Activated naive CD8-positive, alpha-beta T cell treated with anti-CD3 and anti-CD28 coated beads, Interleukin-2, amount 10 ng/mL, durations not matched to agents 7 days and 5 days (primary cell): ENCODE data around the gene AKAP6. TPM values are rescaled to one million over a fixed set of nuclear protein-coding genes. Genes with fewer than 3 reads are reported as not detected.

Experiments
- ATAC-seq: fragments of 150-1000 bp; cut with Tn5 transposase; one replicate; pipeline ENCODE4 v1.10.0; 2021; ENCODE audit warnings: low read depth, moderate library complexity
- POLR2A ChIA-PET: fragments of 350-600 bp; sonication (Branson Sonifier 250); formaldehyde crosslinking; loops from one replicate; lab custom pipeline; 2021; ENCODE audit warnings: antibody characterized with exemption; lab: Charles Lee
- DNase-seq: peaks from one replicate; pipeline ENCODE4 v3.0.0; 2021
- H3K27ac Mint-ChIP-seq: one replicate; pipeline ENCODE4 v1.8.0; 2022; ENCODE audit warnings: mild to moderate bottlenecking, mixed read lengths
- H3K27me3 Mint-ChIP-seq: one replicate; pipeline ENCODE4 v1.8.0; 2022; ENCODE audit warnings: mild to moderate bottlenecking, moderate library complexity, mixed read lengths
- H3K36me3 Mint-ChIP-seq: one replicate; pipeline ENCODE4 v1.8.0; 2021; ENCODE audit warnings: mild to moderate bottlenecking, mixed read lengths
- H3K4me1 Mint-ChIP-seq: one replicate; pipeline ENCODE4 v1.8.0; 2021; ENCODE audit warnings: mixed read lengths
- H3K4me3 Mint-ChIP-seq: one replicate; pipeline ENCODE4 v1.8.0; 2022; ENCODE audit warnings: mild to moderate bottlenecking, moderate library complexity, mixed read lengths
- H3K9me3 Mint-ChIP-seq: one replicate; pipeline ENCODE4 v1.8.0; 2021; ENCODE audit warnings: mixed read lengths
- total RNA-seq, 2 experiments: library from RNA; stranded (reverse); gene quantifications; one replicate each; pipeline ENCODE4 v1.2.3, GENCODE V29; 2021

The AKAP6 gene
- total RNA-seq, 2 experiments from 2014 or later: 1.00 to 1.8 TPM

- Mint-ChIP-seq H3K4me1 (no peaks in the 10 kb centered on the region), H3K9me3 (no peaks in the 10 kb centered on the region), H3K27me3 (no peaks in the 10 kb centered on the region), H3K4me3 (no peak overlapping the region), H3K36me3 (no peaks in the 10 kb centered on the region), H3K27ac (no peak overlapping the region)
- DNase-seq (no peak), ATAC-seq (no peak)
- POLR2A ChIA-PET: no interaction called here
Measured at GRCh38 chr14:32432813-32433538, 103.9 kb downstream of the AKAP6 start.

GRCh38 chr14:32434180-32434579 is 105.1 kb downstream of the AKAP6 start:
- DNase-seq (no peak), ATAC-seq (no peak)
- H3K36me3 Mint-ChIP-seq: no peaks in the 10 kb centered on the region
- POLR2A ChIA-PET: no interaction called here
- peaks cover 7% of the 10 kb centered on the region for H3K4me1 Mint-ChIP-seq
- H3K4me3 Mint-ChIP-seq: no peak overlapping the region
- no peak overlapping the region for H3K27ac Mint-ChIP-seq
- H3K27me3 Mint-ChIP-seq: no peaks in the 10 kb centered on the region
- H3K9me3 Mint-ChIP-seq: no peaks in the 10 kb centered on the region

- Mint-ChIP-seq H3K27me3 (no peaks in the 10 kb centered on the region), H3K4me3 (no peak overlapping the region), H3K9me3 (no peaks in the 10 kb centered on the region), H3K4me1 (peaks cover 8% of the 10 kb centered on the region), H3K36me3 (no peaks in the 10 kb centered on the region), H3K27ac (no peak overlapping the region)
- ATAC-seq (no peak), DNase-seq (no peak)
- POLR2A ChIA-PET: no interaction called here
Measured at GRCh38 chr14:32434880-32435279, 105.8 kb downstream of the AKAP6 start.

- Mint-ChIP-seq H3K27ac (no peak overlapping the region), H3K4me1 (peaks cover 8% of the 10 kb centered on the region), H3K36me3 (no peaks in the 10 kb centered on the region), H3K27me3 (no peaks in the 10 kb centered on the region), H3K9me3 (no peaks in the 10 kb centered on the region), H3K4me3 (no peak overlapping the region)
- no peak for ATAC-seq
- no peak for DNase-seq
- POLR2A ChIA-PET: no interaction called here
Measured at GRCh38 chr14:32435411-32435810, 106.3 kb downstream of the AKAP6 start.

GRCh38 chr14:32436993-32437392 is 107.9 kb downstream of the AKAP6 start:
- DNase-seq (no peak), ATAC-seq (no peak)
- Mint-ChIP-seq H3K27me3 (no peaks in the 10 kb centered on the region), H3K36me3 (no peaks in the 10 kb centered on the region), H3K9me3 (no peaks in the 10 kb centered on the region), H3K27ac (no peak overlapping the region), H3K4me3 (no peak overlapping the region), H3K4me1 (peaks cover 8% of the 10 kb centered on the region)
- POLR2A ChIA-PET: no interaction called here

GRCh38 chr14:32438517-32438916 is 109.4 kb downstream of the AKAP6 start:
- H3K27ac Mint-ChIP-seq: peak overlapping the region; percentile 64
- no peaks in the 10 kb centered on the region for H3K36me3 Mint-ChIP-seq
- ATAC-seq (no peak), DNase-seq (no peak)
- H3K9me3 Mint-ChIP-seq: no peaks in the 10 kb centered on the region
- peaks cover 8% of the 10 kb centered on the region for H3K4me1 Mint-ChIP-seq
- peak overlapping the region; percentile 34 for H3K4me3 Mint-ChIP-seq
- POLR2A ChIA-PET: no interaction called here
- no peaks in the 10 kb centered on the region for H3K27me3 Mint-ChIP-seq

- Mint-ChIP-seq H3K4me1 (peaks cover 2% of the 10 kb centered on the region), H3K9me3 (peaks cover 2% of the 10 kb centered on the region), H3K36me3 (no peaks in the 10 kb centered on the region), H3K27ac (no peak overlapping the region), H3K4me3 (no peak overlapping the region), H3K27me3 (no peaks in the 10 kb centered on the region)
- POLR2A ChIA-PET: no interaction called here
- no peak for ATAC-seq
- no peak for DNase-seq
Measured at GRCh38 chr14:32443890-32444661, 115.0 kb downstream of the AKAP6 start.

- no peaks in the 10 kb centered on the region for H3K36me3 Mint-ChIP-seq
- no peak for DNase-seq
- no peak overlapping the region for H3K4me3 Mint-ChIP-seq
- no peak for ATAC-seq
- no peaks in the 10 kb centered on the region for H3K4me1 Mint-ChIP-seq
- peaks cover 2% of the 10 kb centered on the region for H3K9me3 Mint-ChIP-seq
- no peak overlapping the region for H3K27ac Mint-ChIP-seq
- no peaks in the 10 kb centered on the region for H3K27me3 Mint-ChIP-seq
- POLR2A ChIA-PET: no interaction called here
Measured at GRCh38 chr14:32447371-32447770, 118.3 kb downstream of the AKAP6 start.

GRCh38 chr14:32449648-32450047 is 120.5 kb downstream of the AKAP6 start:
- no peak overlapping the region for H3K4me3 Mint-ChIP-seq
- no peaks in the 10 kb centered on the region for H3K4me1 Mint-ChIP-seq
- no peaks in the 10 kb centered on the region for H3K36me3 Mint-ChIP-seq
- POLR2A ChIA-PET: no interaction called here
- ATAC-seq: no peak
- H3K27me3 Mint-ChIP-seq: no peaks in the 10 kb centered on the region
- no peak for DNase-seq
- no peak overlapping the region for H3K27ac Mint-ChIP-seq
- peaks cover 2% of the 10 kb centered on the region for H3K9me3 Mint-ChIP-seq

GRCh38 chr14:32450919-32451675 is 122.0 kb downstream of the AKAP6 start:
- H3K4me3 Mint-ChIP-seq: no peak overlapping the region
- ATAC-seq (no peak), DNase-seq (no peak)

GRCh38 chr14:32453857-32454810 is 125.0 kb downstream of the AKAP6 start:
- POLR2A ChIA-PET: no interaction called here
- Mint-ChIP-seq H3K36me3 (no peaks in the 10 kb centered on the region), H3K9me3 (no peaks in the 10 kb centered on the region), H3K4me3 (no peak overlapping the region), H3K27me3 (peaks cover 6% of the 10 kb centered on the region), H3K27ac (no peak overlapping the region), H3K4me1 (no peaks in the 10 kb centered on the region)
- DNase-seq (no peak), ATAC-seq (no peak)

More at GRCh38 chr14:32450919-32451675, 122.0 kb downstream of the AKAP6 start:
- Mint-ChIP-seq H3K4me1 (no peaks in the 10 kb centered on the region), H3K36me3 (no peaks in the 10 kb centered on the region), H3K27ac (no peak overlapping the region), H3K9me3 (peaks cover 2% of the 10 kb centered on the region), H3K27me3 (peaks cover 3% of the 10 kb centered on the region)
- POLR2A ChIA-PET: no interaction called here

GRCh38 chr14:32457213-32457920 is 128.3 kb downstream of the AKAP6 start:
- H3K9me3 Mint-ChIP-seq: no peaks in the 10 kb centered on the region
- no peaks in the 10 kb centered on the region for H3K4me1 Mint-ChIP-seq
- no peak for DNase-seq
- H3K27me3 Mint-ChIP-seq: peaks cover 6% of the 10 kb centered on the region
- no peak overlapping the region for H3K4me3 Mint-ChIP-seq
- POLR2A ChIA-PET: no interaction called here
- ATAC-seq: no peak
- no peak overlapping the region for H3K27ac Mint-ChIP-seq
- H3K36me3 Mint-ChIP-seq: no peaks in the 10 kb centered on the region
